ENCODE data around the gene MAP7D3. TPM values are rescaled to one million over a fixed set of nuclear protein-coding genes. Genes with fewer than 3 reads are reported as not detected.

MAP7D3 gene
- total RNA-seq, 1 donor: 3.3 TPM

DNA sequence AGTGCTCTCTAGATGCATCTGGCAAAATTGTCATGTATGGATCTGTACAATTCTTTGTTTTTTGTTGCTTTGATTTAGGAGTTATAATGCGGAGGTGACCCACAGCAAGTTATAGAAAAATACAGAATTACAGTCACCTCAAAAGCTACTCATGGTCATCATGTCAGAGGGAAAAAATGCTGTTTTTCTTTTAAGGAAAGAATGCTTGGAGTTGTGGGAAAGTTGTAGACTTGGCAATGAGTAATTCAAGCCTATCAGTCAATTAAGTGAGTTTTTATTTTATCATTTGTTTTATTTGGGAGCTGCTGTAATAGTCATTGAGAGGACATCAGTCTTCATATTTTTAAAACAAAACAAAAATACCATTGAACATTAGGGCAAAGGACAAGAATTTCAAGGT lies 87.5 kb downstream of the MAP7D3 start:
- H3K27me3 ChIP-seq (ENCODE audit: insufficient read depth, low read length): no peaks in the 10 kb centered on the region
- peaks cover 3% of the 10 kb centered on the region for H3K4me1 ChIP-seq (ENCODE audit: insufficient read depth, low read length)
- no peaks in the 10 kb centered on the region for H3K9me3 ChIP-seq (ENCODE audit: low read depth, low read length)
- H3K4me3 ChIP-seq (ENCODE audit: low read length): no peak overlapping the region

Other genes with a start within 250 kb of the MAP7D3 start
- 18.8 TPM for gene FHL1, start 103.9 kb downstream of the MAP7D3 start, total RNA-seq
- not detected for gene ADGRG4, start 49.6 kb upstream of the MAP7D3 start, total RNA-seq
- not detected for gene BRS3, start 236.5 kb upstream of the MAP7D3 start, total RNA-seq
- gene HTATSF1, start 246.2 kb upstream of the MAP7D3 start, total RNA-seq: 21.1 TPM

Measured in mononuclear cell (primary cell).